ENCODE data around the gene CHAD. TPM values are rescaled to one million over a fixed set of nuclear protein-coding genes. Genes with fewer than 3 reads are reported as not detected.
A peak's percentile ranks its signal among the peaks of the same experiment; 100 is the strongest.

The CHAD gene
- total and polyA plus RNA-seq, 2 of the 13 experiments (the other 11 are each of a cell fraction or from before 2014, with no cell fraction given) = 1.4 TPM; not detected in 1

GRCh38 chr17:50428831-50429424, 39.8 kb downstream of the CHAD start (continued):
- TF ChIP-seq SOX13 (IDR thresholded peaks at IDR 0.05) (peak; percentile 59; the same call in 1 of the 2 replicates), SOX13 (CRISPR knock-in tag; conservative IDR thresholded peaks at IDR 0.05 in 1 of 2, IDR thresholded peaks at IDR 0.05 in 1 of 2) (peak in 1 of 2 experiments; percentile 88; a peak in 2 of 4 replicates), RBFOX2 (IDR thresholded peaks at IDR 0.05; ENCODE audit: low read depth, low read length) (0 out of 2 replicates have a peak, but pooled peaks have one; percentile 24), ZMAT5 (CRISPR knock-in tag; IDR thresholded peaks at IDR 0.05; ENCODE audit: borderline replicate concordance, low read depth) (no peak), ZFP36 (IDR thresholded peaks at IDR 0.05; ENCODE audit: borderline replicate concordance, low read depth, low read length, partially characterized antibody) (no peak), RBAK (CRISPR knock-in tag; IDR thresholded peaks at IDR 0.05) (no peak), MYPOP (CRISPR knock-in tag; IDR thresholded peaks at IDR 0.05) (peak; percentile 81), ZNF557 (CRISPR knock-in tag; IDR thresholded peaks at IDR 0.05) (peak; percentile 23; the same call in 1 of the 2 replicates), ZNF24 (IDR thresholded peaks at IDR 0.05) (no peak; the same call in 1 of the 2 replicates), E2F5 (CRISPR knock-in tag; conservative IDR thresholded peaks at IDR 0.05) (no peak), HINFP (CRISPR knock-in tag; IDR thresholded peaks at IDR 0.05; ENCODE audit: low read depth) (peak; percentile 84), AHR (CRISPR knock-in tag; IDR thresholded peaks at IDR 0.05) (no peak), ETV5 (CRISPR knock-in tag; IDR thresholded peaks at IDR 0.05; ENCODE audit: borderline replicate concordance) (peak; percentile 92), ZC3H4 (CRISPR knock-in tag; IDR thresholded peaks at IDR 0.05; ENCODE audit: borderline replicate concordance) (no peak; the same call in 1 of the 2 replicates), TFE3 (CRISPR knock-in tag; IDR thresholded peaks at IDR 0.05) (peak; percentile 82), ZNF558 (CRISPR knock-in tag; IDR thresholded peaks at IDR 0.05; ENCODE audit: borderline replicate concordance) (no peak), YEATS4 (CRISPR knock-in tag; IDR thresholded peaks at IDR 0.05; ENCODE audit: borderline replicate concordance) (peak; percentile 87; the same call in 1 of the 2 replicates), ZBTB42 (CRISPR knock-in tag; IDR thresholded peaks at IDR 0.05) (no peak), ZFY (CRISPR knock-in tag; IDR thresholded peaks at IDR 0.05) (peak; percentile 80), ZNF678 (CRISPR knock-in tag; IDR thresholded peaks at IDR 0.05) (peak; percentile 37; the same call in 1 of the 2 replicates), ZNF768 (CRISPR knock-in tag; IDR thresholded peaks at IDR 0.05) (peak; percentile 45; the same call in 1 of the 2 replicates), AGO1 (IDR thresholded peaks at IDR 0.05; ENCODE audit: low read depth, low read length, poor library complexity, severe bottlenecking) (no peak), SP1 (IDR thresholded peaks at IDR 0.05) (no peak), SP1 (CRISPR knock-in tag; IDR thresholded peaks at IDR 0.05) (0 out of 2 replicates have a peak, but pooled peaks have one; percentile 27), RELA (CRISPR knock-in tag; IDR thresholded peaks at IDR 0.05) (0 out of 2 replicates have a peak, but pooled peaks have one; percentile 63)
